Endothelial cell (in vitro differentiated cells): ENCODE data around the gene F7. TPM values are rescaled to one million over a fixed set of nuclear protein-coding genes. Genes with fewer than 3 reads are reported as not detected.

ENCODE experiments used
- DNase-seq: peaks from one replicate; pipeline ENCODE4 v3.0.0; 2021; ENCODE audit warnings: low spot score
- H3K27ac Mint-ChIP-seq: one replicate; pipeline ENCODE4 v1.8.0; 2021; ENCODE audit warnings: mixed read lengths, inconsistent platforms; ENCODE audit not compliant: unreplicated experiment
- H3K27me3 Mint-ChIP-seq: one replicate; pipeline ENCODE4 v1.8.0; 2021; ENCODE audit warnings: mild to moderate bottlenecking, moderate library complexity, mixed read lengths, inconsistent platforms; ENCODE audit not compliant: unreplicated experiment
- H3K36me3 Mint-ChIP-seq: one replicate; pipeline ENCODE4 v1.8.0; 2021; ENCODE audit warnings: mild to moderate bottlenecking, low read depth, mixed read lengths, inconsistent platforms; ENCODE audit not compliant: unreplicated experiment
- H3K4me1 Mint-ChIP-seq: one replicate; pipeline ENCODE4 v1.8.0; 2021; ENCODE audit warnings: mild to moderate bottlenecking, mixed read lengths, inconsistent platforms; ENCODE audit not compliant: unreplicated experiment
- H3K4me3 Mint-ChIP-seq: one replicate; pipeline ENCODE4 v1.8.0; 2021; ENCODE audit warnings: mild to moderate bottlenecking, mixed read lengths, inconsistent platforms; ENCODE audit not compliant: unreplicated experiment
- H3K9me3 Mint-ChIP-seq: one replicate; pipeline ENCODE4 v1.8.0; 2021; ENCODE audit warnings: mixed read lengths, inconsistent platforms; ENCODE audit not compliant: unreplicated experiment
- CTCF ChIP-seq: fragments of 200-600 bp; sonication (generic); IDR thresholded peaks from one replicate; pipeline ENCODE4 v1.5.0; 2021; ENCODE audit warnings: antibody characterized with exemption; ENCODE audit not compliant: unreplicated experiment
- total RNA-seq: library from RNA; stranded (reverse); fragmentation: NEBNext Ultra II Directional; extraction: Animal tissue kit (Norgen Biotek cat#: 25700); gene quantifications from one replicate; pipeline ENCODE4 v1.2.1, GENCODE V29; 2021; ENCODE audit not compliant: unreplicated experiment

The F7 gene
- total RNA-seq, 1 donor from 2014 or later: not detected

GRCh38 chr13:113143466-113144254 lies 38.1 kb downstream of the F7 start:
- no peak overlapping the region for H3K27ac Mint-ChIP-seq
- H3K4me1 Mint-ChIP-seq: no peaks in the 10 kb centered on the region
- DNase-seq: no peak
- TF ChIP-seq CTCF: no peak
- no peaks in the 10 kb centered on the region for H3K9me3 Mint-ChIP-seq
- no peak overlapping the region for H3K4me3 Mint-ChIP-seq
- H3K36me3 Mint-ChIP-seq: no peaks in the 10 kb centered on the region
- H3K27me3 Mint-ChIP-seq: peaks cover 2% of the 10 kb centered on the region

GRCh38 chr13:113144255-113144629 lies 38.7 kb downstream of the F7 start:
- no peaks in the 10 kb centered on the region for H3K36me3 Mint-ChIP-seq
- no peak overlapping the region for H3K27ac Mint-ChIP-seq
- H3K27me3 Mint-ChIP-seq: peaks cover 2% of the 10 kb centered on the region
- H3K4me1 Mint-ChIP-seq: no peaks in the 10 kb centered on the region
- no peak for TF ChIP-seq CTCF
- no peak overlapping the region for H3K4me3 Mint-ChIP-seq
- no peak for DNase-seq
- H3K9me3 Mint-ChIP-seq: no peaks in the 10 kb centered on the region

- no peak for TF ChIP-seq CTCF
- H3K36me3 Mint-ChIP-seq: no peaks in the 10 kb centered on the region
- H3K27ac Mint-ChIP-seq: no peak overlapping the region
- peaks cover 2% of the 10 kb centered on the region for H3K27me3 Mint-ChIP-seq
- no peak overlapping the region for H3K4me3 Mint-ChIP-seq
- no peaks in the 10 kb centered on the region for H3K9me3 Mint-ChIP-seq
- no peaks in the 10 kb centered on the region for H3K4me1 Mint-ChIP-seq
- no peak for DNase-seq
These were observed 39.9 kb downstream of the F7 start for GRCh38 chr13:113145496-113145895.

- no peaks in the 10 kb centered on the region for H3K9me3 Mint-ChIP-seq
- no peaks in the 10 kb centered on the region for H3K36me3 Mint-ChIP-seq
- no peak overlapping the region for H3K4me3 Mint-ChIP-seq
- no peaks in the 10 kb centered on the region for H3K4me1 Mint-ChIP-seq
- H3K27ac Mint-ChIP-seq: no peak overlapping the region
- peaks cover 2% of the 10 kb centered on the region for H3K27me3 Mint-ChIP-seq
- DNase-seq: no peak
- TF ChIP-seq CTCF: no peak
These were observed 40.5 kb downstream of the F7 start for GRCh38 chr13:113145911-113146598.

- TF ChIP-seq CTCF: no peak
- no peaks in the 10 kb centered on the region for H3K36me3 Mint-ChIP-seq
- H3K27ac Mint-ChIP-seq: no peak overlapping the region
- H3K4me1 Mint-ChIP-seq: no peaks in the 10 kb centered on the region
- no peak overlapping the region for H3K4me3 Mint-ChIP-seq
- DNase-seq: no peak
- H3K9me3 Mint-ChIP-seq: no peaks in the 10 kb centered on the region
- peaks cover 7% of the 10 kb centered on the region for H3K27me3 Mint-ChIP-seq
These were observed 41.2 kb downstream of the F7 start for GRCh38 chr13:113146750-113147149.
